Mucosa of descending colon (tissue), 3 donors: ENCODE measurements around the gene ZSCAN20. TPM values are rescaled to one million over a fixed set of nuclear protein-coding genes. Genes with fewer than 3 reads are reported as not detected.
"Not testable (repeated sequence)": the region's sequence is repeated elsewhere in the genome, so short reads cannot be mapped to it uniquely, and the experiment has no call there.

Experiments
- ATAC-seq: fragments of 200-7000 bp; cut with Tn5 transposase; one replicate; pipeline ENCODE4 v1.9.1; 2020; ENCODE audit warnings: mild to moderate bottlenecking, moderate library complexity
- DNase-seq, 3 donors: peaks; one replicate each; pipeline ENCODE4 v3.0.0-alpha.2; 2020
- H3K36me3 ChIP-seq: fragments of 200-600 bp; one replicate; pipeline ENCODE4 v1.8.0; 2021; ENCODE audit warnings: low read depth, mild to moderate bottlenecking
- H3K4me1 ChIP-seq: fragments of 200-600 bp; one replicate; pipeline ENCODE4 v1.8.0; 2021; ENCODE audit warnings: low read depth, mild to moderate bottlenecking
- H3K4me3 ChIP-seq: fragments of 200-600 bp; one replicate; pipeline ENCODE4 v1.8.0; 2021; ENCODE audit warnings: mild to moderate bottlenecking
- H3K9me3 ChIP-seq: fragments of 200-600 bp; one replicate; pipeline ENCODE4 v1.8.0; 2021; ENCODE audit warnings: mild to moderate bottlenecking
- CTCF ChIP-seq: fragments of 200-600 bp; IDR thresholded peaks from one replicate; pipeline ENCODE4 v1.8.0; 2022; ENCODE audit warnings: antibody characterized with exemption, mild to moderate bottlenecking
- intact Hi-C, 2 donors: fragments of 100-400 bp; cut with DNase I in 1 of 2; cut with micrococcal nuclease in 1 of 2; formaldehyde crosslinking; loops; one replicate each; pipeline versions ENCODE4 v1.11.0 to v1.11.1; 2022; cut with DNase I, micrococcal nuclease
- total RNA-seq, 3 donors: library from RNA; stranded (reverse); fragmentation: NEBNext Ultra II Directional in 2 of 3; extraction: Animal tissue kit (Norgen Biotek cat#: 25700) in 2 of 3; gene quantifications; one replicate each; pipeline versions ENCODE4 v1.2.1 to v1.2.4, GENCODE V29; 2021 to 2023
- donor health status: DM: no; HTN: no; CAD: no; lungs with moderate emphysema.
- donor health status: DM: no; HTN: no; CAD: no.
- donor health status: DM: no; HTN: yes; CAD: no.

ZSCAN20 gene
- total RNA-seq, 3 donors from 2014 or later = 4.3 to 8.8 (median 5.7) TPM

GRCh38 chr1:33503506-33503905 is 31.1 kb downstream of the ZSCAN20 start:
- DNase-seq (no peak), ATAC-seq (no peak)
- no peak overlapping the region for H3K4me3 ChIP-seq
- no peaks in the 10 kb centered on the region for H3K9me3 ChIP-seq
- no peaks in the 10 kb centered on the region for H3K4me1 ChIP-seq
- intact Hi-C loops = no loop called here
- no peak for TF ChIP-seq CTCF
- no peaks in the 10 kb centered on the region for H3K36me3 ChIP-seq

- H3K4me1 ChIP-seq = no peaks in the 10 kb centered on the region
- ATAC-seq (no peak), DNase-seq (no peak)
- H3K9me3 ChIP-seq = no peaks in the 10 kb centered on the region
- intact Hi-C loops = no loop called here
- H3K4me3 ChIP-seq = no peak overlapping the region
- no peaks in the 10 kb centered on the region for H3K36me3 ChIP-seq
- TF ChIP-seq CTCF = no peak
Observed at GRCh38 chr1:33507661-33508060, 35.2 kb downstream of the ZSCAN20 start.

GRCh38 chr1:33508151-33508550 is 35.7 kb downstream of the ZSCAN20 start:
- Histone ChIP-seq H3K4me3 (no peak overlapping the region), H3K36me3 (no peaks in the 10 kb centered on the region), H3K9me3 (no peaks in the 10 kb centered on the region), H3K4me1 (no peaks in the 10 kb centered on the region)
- ATAC-seq (no peak), DNase-seq (no peak)
- no peak for TF ChIP-seq CTCF
- intact Hi-C loops = no loop called here

GRCh38 chr1:33509276-33509675 is 36.8 kb downstream of the ZSCAN20 start:
- intact Hi-C loops, DNase-seq, ATAC-seq, H3K4me3 ChIP-seq, H3K4me1 ChIP-seq, H3K36me3 ChIP-seq, H3K9me3 ChIP-seq: not testable (repeated sequence)

GRCh38 chr1:33512226-33513011 is 40.0 kb downstream of the ZSCAN20 start:
- H3K4me3 ChIP-seq = no peak overlapping the region
- no peak for DNase-seq
- H3K9me3 ChIP-seq = no peaks in the 10 kb centered on the region
- no peaks in the 10 kb centered on the region for H3K36me3 ChIP-seq
- intact Hi-C loops = no loop called here
- ATAC-seq = no peak
- no peak for TF ChIP-seq CTCF
- no peaks in the 10 kb centered on the region for H3K4me1 ChIP-seq

GRCh38 chr1:33515112-33515511 is 42.7 kb downstream of the ZSCAN20 start:
- Histone ChIP-seq H3K9me3 (no peaks in the 10 kb centered on the region), H3K4me1 (no peaks in the 10 kb centered on the region), H3K4me3 (no peak overlapping the region), H3K36me3 (no peaks in the 10 kb centered on the region)
- intact Hi-C loops = no loop called here
- DNase-seq (no peak), ATAC-seq (no peak)
- TF ChIP-seq CTCF = no peak
